GM20000 (cell line): ENCODE data around the gene DPH1.

Source experiments
- DNase-seq: peaks from one replicate; pipeline ENCODE4 v3.0.0; 2012; ENCODE audit warnings: low spot score
- TF ChIP-seq, protein P1 (sequence below): IDR thresholded peaks from 2 replicates; pipeline ENCODE4 v1.5.1; 2012; ENCODE audit warnings: mild to moderate bottlenecking, control low read depth; ENCODE audit errors: extremely low read depth, missing control alignments

DPH1 gene

DNA sequence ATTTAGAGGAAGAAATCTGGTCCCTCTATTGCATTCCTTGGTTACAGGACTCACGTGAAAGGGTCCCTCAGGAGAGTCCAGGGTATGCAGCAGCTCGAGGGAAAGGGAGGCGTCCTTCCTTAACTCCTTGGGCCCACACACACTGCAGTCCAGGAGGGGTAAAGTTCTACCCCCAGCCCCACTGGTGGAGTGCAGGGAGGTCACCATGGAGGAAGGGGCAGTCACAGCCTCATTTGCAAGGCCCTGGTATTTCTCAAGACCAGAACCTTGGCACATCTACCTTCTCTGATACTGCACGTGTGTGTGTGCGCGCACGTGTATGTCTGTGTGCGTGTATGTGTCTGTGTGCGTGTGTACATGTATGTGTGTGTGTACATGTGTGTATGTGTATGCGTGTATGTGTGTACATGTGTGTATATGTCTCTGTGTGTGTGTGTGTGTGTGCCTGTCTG is 36.0 kb downstream of the DPH1 start:
- no peak for DNase-seq
- TF ChIP-seq, protein P1, sequence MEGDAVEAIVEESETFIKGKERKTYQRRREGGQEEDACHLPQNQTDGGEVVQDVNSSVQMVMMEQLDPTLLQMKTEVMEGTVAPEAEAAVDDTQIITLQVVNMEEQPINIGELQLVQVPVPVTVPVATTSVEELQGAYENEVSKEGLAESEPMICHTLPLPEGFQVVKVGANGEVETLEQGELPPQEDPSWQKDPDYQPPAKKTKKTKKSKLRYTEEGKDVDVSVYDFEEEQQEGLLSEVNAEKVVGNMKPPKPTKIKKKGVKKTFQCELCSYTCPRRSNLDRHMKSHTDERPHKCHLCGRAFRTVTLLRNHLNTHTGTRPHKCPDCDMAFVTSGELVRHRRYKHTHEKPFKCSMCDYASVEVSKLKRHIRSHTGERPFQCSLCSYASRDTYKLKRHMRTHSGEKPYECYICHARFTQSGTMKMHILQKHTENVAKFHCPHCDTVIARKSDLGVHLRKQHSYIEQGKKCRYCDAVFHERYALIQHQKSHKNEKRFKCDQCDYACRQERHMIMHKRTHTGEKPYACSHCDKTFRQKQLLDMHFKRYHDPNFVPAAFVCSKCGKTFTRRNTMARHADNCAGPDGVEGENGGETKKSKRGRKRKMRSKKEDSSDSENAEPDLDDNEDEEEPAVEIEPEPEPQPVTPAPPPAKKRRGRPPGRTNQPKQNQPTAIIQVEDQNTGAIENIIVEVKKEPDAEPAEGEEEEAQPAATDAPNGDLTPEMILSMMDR = no peak

DNA sequence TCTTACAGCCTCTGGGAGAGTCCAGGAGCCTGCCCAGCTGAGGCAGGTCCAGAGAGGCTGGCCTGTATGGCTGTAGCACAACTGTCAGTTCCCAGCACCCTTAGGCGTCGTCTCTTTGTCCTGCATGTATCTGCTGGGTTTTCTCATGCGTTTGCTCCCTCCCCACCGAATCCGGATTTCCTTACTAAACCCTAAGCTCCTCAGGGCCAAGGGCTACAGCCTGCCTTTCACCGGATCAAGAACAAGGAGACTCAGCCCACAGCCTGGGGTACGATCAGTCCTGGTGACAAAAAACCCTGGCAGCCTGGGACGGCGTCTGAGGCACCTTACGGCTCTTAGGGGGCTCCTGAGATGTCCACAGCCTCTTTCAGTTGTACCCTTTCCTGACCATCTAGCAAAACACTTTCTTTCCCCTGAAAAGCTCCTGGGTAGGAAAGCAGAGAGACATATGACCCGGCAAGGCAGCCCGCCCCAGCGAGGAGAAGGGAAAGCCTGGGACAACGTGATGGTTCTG is 37.2 kb downstream of the DPH1 start:
- no peak for DNase-seq

DNA sequence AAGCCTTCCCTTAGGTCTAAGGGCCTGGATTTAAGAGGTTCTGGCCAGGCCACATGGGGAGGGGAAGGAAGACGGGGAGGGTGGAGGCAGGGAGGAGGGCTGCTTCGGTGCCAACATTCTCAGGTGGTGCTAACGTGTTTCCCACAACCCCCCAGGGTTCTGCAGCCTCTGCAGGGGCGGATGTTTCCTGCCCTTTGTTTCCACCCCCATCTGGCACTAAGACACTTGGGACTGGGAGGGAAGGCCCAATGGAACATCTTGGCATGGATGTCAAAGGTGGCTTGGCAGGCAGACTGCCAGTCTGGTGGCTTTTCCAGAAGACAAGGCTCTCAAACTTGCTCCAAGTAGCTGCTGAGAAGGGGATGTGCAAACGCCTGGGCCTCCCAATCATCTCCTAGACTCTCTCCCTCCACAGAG is 37.7 kb downstream of the DPH1 start:
- TF ChIP-seq, protein P1 = no peak

More for the DNA sequence above, 37.2 kb downstream of the DPH1 start:
- TF ChIP-seq, protein P1 = no peak

DNA sequence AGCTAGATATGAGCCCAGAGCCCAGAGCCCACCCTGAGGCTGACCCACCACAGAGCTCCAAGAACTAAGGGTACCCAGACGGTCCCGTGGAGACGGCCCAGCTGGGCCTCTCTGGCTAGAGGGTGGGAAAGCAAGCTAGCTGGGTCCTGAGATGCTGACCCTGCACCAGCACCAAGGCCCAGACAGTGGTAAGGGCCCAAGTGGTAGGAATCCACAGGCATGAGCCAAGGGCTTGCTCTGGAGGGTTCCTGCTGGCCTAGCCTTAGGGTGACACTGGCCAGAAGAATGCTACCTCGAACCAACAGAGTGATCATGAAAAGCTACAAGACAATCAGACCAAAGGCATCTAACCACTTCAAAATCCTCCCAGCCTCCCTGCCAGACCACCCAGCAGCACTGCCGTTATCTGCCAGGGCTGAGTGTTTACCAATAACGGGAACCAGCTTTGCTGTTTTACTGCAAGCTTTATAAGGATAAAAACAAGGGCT is 38.1 kb downstream of the DPH1 start:
- TF ChIP-seq, protein P1 = no peak
- no peak for DNase-seq

More for the DNA sequence above, 37.7 kb downstream of the DPH1 start:
- DNase-seq = no peak

DNA sequence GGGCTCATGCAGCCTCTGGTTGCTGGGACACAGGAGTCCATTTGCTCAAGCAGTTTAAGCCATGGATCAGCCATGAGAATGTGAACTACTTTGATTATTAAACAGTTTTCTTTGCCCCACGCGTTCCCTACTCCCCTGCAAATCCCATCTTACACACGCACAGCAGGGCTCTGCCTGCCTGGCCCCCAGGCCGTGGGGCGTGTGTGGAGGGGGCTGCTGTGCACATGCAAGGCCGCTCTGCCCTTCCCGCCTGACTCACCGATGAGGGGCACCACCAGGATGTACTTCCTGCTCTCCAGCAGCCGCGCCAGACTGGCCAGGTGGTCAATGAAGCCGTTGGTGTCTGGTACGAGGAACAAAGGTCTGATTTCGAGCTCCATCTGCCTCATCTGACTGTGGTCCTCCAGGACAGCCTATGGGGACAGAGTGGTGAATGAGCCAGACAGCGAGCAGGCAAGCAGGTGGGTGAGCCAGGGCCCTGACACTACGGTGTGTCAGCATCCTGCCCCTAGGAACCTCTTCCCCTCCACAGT is 38.6 kb downstream of the DPH1 start:
- no peak for DNase-seq
- TF ChIP-seq, protein P1 = no peak

DNA sequence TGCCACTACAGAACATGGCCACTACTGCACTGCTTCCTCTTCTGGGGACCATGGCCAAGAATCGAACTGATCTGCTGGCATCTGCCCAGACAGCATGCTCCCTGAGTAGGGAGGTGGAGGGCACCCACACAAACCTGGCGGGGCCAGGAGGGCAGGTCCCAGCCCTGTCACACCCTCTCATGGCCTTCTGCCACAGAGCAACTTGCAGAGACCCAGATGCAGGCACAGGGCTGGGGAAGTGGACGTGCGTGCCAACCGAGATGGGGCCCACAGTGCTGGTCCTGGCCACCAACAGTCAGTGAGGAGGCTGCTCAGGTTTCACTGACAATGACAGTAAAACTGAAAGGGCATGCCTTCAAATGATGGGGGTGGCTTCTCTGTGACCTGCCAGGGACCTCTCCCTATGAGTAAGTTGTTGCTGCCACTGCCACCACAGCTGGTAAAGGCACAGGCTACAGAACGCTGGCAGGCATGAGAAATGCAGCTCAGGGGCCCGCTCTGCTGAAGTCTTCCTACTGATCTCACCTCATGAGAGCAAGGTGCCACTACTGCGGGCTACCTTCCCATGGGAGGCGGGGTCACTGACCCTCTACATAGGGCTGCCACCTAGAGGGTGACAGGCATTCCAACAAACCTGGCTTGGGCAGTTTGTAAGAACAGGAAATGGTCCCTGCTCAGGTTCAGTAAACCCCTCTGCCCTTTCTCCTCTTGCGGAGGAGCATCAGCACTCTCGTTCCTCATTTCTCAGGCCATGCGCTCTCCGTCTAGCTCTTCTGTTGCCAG is 40.5 kb downstream of the DPH1 start:
- TF ChIP-seq, protein P1 = peak; percentile 6
- DNase-seq = peak; percentile 82

DNA sequence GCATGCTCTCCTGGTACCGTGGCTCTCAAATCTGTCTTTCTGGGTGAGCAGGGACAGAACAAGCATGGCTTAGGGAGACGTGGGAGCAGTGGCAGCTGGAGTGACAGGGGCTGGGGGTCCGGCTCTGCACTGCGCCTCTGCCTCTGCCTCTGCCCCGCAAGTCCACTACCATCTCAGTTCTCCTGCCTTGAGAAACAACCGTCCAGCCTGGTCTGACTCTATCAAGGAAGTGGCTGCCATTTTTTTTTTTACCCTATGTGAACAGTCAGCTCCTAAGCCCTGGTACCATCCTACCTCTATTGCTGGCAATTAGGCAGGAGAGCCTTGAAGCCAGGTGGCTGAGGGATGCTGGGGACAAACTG is 41.1 kb downstream of the DPH1 start:
- TF ChIP-seq, protein P1 = no peak
- DNase-seq = no peak
